DMS153 (cell line): ENCODE data around the gene ITPR1.
A peak's percentile ranks its signal among the peaks of the same experiment; 100 is the strongest.

Experiments
- DNase-seq: peaks from one replicate; lab custom pipeline; 2025; lab: John Stamatoyannopoulos, UW

Gene ITPR1

DNA sequence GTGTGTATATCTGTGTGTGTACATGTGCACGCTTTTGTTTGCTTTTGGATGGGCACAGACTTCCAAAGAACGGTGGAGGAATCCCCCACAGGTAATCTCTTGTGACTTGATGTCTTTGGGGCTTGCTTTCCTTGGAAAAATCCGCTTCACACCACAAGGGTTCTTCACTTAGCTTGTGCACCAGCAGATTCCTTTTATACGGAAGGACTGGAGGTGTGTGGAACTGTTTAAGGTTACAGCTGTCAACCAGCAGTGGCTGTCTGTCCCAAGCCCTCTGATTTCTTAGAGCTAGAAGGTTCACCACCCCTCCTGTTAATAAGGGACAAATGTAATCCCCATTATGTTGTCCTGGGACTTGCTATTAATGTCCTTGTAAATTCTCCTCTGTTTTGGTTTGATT, 193.5 kb downstream of the ITPR1 start:
- DNase-seq, result no peak

DNA sequence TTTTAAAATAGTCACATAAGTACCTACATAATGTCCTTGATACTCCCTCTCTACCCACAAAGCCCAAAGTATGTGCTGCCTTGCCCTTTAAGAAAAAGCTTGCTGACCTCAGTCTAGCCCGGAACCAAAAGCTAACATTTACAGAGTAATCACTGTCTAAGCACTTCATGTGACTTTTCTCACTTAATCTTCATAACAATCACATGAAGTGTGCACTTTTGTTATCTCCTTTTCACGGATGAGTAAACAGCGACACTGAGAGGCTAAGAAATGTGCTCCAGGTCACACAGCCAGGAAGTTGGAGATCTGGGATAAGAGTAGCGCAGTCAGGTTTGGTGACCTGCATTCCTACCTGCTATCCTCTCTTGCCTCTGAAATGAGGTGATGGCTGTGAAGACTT, 194.0 kb downstream of the ITPR1 start:
- DNase-seq, result no peak

DNA sequence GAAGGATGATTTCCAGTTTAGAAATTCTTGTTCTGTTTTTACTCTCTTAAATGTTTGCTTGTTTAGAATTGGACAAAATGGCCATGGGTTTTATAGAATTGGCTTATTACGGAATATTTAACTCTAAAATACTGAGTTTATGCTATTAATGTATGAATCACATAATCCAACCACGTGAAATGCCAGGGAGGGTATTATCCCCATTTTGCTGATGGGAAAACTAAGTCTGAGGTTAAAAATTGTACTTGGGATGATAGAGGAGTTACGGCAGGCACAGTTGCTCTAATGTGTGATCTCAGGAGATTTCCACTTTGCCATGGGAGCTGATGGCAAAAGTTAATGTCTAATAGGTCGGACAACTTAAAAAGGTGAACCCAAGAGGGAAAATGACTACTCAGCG, 194.4 kb downstream of the ITPR1 start:
- DNase-seq, result no peak

DNA sequence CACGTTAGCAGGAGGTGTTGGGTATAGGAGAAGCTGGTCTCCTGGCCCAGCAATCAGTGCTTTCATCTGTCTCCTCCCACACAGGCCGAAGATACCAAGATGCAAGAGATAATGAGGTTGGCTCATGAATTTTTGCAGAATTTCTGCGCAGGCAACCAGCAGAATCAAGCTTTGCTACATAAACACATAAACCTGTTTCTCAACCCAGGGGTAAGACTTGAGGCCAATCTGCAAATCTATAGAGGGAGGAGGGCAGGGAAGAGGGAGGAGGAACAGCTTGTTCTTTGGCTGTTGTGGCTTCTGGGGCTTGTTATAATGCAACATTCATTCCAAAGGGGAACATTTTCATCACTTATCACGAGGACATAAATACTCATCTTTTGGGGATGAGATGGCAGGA, 195.3 kb downstream of the ITPR1 start:
- no peak for DNase-seq

DNA sequence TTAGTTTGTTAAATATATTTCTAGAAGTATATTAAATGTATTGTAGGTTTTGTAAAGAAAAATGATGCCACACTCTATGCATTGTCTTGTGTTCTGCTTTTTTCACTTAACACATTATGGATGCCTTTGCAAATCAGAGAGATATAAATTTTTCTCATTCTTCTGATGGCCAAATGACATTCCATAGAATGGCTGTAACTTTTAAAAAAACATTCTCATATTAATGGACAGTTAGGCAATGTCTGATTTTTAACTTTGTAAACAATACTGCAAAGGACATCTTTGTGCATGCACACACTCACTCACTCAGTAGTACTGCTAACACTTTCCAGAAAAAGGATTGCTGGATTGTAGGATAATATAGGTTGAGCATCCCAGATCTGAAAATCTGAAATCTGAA, 195.9 kb downstream of the ITPR1 start:
- DNase-seq, result no peak

DNA sequence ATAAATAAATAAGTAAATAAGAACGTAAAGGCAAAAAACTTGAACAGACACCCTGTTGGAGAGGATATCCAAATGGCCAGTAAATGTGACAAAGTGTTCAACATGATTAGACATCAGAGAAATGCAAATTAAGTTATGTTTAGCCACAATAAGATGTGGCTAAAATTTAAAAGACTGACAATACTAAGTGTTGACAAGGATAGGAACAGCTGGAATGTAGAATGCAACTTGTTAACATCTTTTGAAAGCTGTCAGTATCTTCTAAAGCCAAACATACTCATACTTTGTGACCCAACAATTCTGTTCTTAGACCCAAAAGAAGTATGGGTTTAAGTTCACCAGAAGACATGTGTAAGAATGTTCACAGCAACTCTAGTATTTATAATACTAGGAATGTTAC, 197.1 kb downstream of the ITPR1 start:
- no peak for DNase-seq

DNA sequence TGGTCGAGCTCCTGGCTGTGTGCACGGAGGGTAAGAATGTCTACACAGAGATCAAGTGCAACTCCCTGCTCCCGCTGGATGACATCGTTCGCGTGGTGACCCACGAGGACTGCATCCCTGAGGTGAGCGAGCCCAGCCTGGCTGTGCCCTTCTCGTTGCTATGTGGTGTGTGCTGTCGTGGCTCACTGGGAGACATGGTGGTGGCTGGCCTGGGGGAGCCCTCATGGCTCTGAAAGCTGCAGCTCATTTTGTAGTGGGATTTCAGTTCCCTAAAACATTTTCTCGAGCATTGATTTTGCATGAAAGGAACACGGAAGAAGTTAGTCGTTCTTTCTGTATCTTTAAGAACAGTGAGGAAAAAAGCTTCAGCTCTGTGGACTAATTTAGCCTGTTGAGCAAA, 200.5 kb downstream of the ITPR1 start:
- no peak for DNase-seq

DNA sequence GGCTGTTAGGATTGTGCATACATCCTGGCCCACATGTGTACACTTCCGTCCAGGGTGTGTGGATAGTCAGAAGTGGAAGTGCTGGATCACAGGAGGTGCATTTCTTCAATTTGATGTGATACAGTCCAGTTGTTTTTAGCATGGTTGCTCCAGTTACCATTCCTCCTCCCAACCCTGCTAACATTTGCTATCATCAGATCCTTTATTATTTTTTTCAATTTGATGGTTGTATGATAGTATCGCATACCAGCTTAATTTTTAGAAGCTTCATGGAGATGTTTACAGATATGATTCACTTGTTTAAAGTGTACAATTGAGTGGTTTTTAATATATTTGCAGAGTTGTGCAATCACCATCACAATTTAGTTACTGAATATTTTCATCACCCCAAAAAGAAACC, 202.7 kb downstream of the ITPR1 start:
- DNase-seq, result no peak

DNA sequence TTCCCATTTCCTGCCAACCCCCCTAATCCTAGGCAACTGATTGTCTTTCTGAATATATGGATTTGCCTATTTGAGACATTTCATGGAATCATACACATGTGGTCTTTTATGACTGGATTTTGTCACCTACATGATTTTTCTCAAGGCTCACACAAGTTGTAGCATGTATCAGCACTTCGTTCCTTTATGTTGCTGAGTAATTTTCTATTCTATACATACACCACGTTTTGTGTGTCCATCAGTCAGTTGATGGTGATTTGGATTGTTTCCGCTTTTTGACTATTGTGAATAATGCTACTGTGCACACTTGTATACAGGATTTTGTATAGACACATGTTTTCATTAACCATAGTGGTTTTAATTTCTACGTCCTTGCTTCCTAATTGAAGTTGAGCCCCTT, 203.1 kb downstream of the ITPR1 start:
- no peak for DNase-seq

DNA sequence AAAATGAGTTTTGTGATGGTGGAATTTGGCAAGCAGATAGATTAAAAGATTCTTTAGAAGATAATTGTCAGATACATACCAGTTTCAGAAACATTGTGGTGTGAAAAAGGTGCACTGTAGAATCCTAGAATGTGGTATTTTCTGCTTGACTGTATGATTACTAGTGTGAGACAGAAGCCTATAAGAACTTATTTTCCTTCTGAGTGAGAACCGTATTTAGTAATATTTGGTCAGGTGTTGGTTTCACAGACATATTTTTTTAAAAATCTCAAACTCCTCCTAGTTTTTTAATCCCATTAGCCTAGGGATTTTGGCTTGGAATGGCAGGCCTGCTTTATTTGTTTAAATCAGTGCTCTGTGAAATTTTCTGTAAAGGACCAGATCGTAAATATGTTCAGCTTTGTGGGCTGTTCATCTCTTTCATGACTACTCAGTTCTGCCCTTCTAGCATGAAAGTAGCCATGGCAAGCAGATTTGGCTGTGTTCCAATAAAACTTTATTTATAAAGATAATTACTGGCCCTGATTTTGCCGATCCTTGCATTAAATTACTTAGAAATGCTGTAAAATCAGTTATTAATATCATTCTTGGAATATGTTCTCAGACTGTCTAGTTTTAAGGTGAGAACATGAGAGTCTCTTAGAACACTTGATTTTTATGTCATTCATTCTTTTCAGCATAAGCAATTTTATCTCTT, 205.1 kb downstream of the ITPR1 start:
- no peak for DNase-seq

DNA sequence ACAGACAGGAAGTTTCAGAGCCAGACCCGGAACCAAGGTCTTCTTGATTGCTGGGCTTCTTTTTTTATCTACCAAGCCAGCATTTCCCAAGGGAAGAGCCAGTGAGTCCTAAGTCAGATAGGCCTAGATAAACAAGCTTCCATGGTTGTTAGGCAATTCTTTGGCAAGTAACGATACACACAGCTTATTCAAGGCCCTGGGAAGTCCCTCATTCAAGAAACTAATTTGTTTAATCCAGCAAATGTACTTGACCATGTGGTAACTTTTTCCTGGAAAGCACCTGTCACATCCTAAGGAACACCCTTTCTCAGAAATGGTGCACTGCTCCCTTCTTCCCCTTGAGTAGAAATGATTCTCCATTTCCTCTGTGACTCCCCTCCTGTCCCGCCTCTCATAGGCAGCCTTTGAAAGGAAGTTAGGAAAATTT, 209.9 kb downstream of the ITPR1 start:
- no peak for DNase-seq

DNA sequence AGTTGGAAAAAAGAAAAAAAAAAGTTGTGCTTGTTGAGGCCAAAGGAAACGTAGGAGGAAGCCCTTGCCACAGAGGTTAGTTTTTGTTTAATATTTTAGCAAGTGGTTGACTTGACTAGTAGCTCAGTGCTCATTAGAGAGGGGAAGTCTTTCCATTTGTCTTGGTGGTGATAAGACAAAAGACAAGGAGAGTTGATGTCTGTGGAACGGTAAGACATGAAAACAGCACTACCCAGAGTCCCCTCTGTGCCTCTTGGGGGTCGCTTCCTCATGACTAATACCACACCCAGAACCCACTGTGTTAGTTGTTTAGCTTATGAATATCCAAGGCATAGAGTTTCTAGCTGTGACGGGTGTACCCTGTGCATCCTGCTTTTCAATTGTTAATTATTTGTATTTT, 211.4 kb downstream of the ITPR1 start:
- DNase-seq, result no peak

DNA sequence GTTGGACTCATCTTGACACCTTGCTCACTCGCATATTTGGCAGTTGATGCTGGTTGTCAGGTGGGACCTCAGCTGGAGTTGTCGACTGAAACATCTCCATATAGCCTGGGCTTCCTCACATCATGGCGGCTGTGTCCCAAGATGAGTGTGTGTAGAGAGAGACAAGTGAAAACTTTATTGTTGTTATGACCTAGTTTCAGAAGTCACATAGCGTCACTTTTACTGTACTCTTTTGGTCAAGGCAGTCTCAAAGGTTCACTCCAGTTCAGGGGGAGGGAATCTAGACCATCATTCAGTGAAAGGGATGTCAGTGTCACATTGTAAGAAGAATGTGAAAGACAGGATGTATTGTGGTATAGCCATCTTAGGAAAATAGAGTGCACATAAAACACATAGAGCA, 214.2 kb downstream of the ITPR1 start:
- DNase-seq, result no peak

DNA sequence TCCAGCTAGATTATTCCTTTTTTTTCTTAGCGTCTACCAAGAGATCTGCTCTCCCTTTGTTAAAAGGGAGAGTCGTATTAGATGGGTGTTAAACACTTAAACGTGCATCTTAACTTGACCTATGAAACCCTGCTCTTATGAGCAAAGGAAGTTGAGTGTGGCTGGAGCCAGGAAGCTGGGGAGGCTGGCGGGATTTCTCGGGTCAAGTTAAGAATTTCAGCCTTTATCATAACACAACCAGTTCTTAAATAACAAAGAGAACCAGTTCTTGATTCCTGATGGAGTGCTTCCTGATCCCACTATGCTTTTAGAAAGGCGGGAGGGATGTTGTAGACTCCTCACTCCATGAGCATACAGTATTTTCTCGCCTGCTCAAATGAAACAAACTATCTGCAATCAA, 215.1 kb downstream of the ITPR1 start:
- DNase-seq, result no peak

DNA sequence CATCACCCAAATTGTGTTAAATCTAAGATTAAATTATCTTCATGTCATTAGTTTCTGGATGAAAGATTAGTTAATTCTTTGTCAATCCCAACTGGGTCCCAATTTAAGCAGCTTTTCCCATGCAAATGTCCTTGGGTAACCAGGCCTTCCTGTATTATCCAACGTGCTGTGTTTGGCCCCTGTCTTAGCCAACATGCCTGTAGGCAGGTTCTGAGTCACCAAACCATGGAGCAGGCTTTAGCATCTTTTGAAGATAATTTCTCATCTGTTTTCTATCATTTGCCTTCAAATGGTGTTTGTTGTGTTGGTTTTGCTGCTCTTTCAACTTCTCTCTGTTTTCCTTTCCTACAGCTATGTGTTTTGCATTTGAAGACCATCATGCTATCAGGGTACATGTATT, 216.2 kb downstream of the ITPR1 start:
- DNase-seq, result no peak

DNA sequence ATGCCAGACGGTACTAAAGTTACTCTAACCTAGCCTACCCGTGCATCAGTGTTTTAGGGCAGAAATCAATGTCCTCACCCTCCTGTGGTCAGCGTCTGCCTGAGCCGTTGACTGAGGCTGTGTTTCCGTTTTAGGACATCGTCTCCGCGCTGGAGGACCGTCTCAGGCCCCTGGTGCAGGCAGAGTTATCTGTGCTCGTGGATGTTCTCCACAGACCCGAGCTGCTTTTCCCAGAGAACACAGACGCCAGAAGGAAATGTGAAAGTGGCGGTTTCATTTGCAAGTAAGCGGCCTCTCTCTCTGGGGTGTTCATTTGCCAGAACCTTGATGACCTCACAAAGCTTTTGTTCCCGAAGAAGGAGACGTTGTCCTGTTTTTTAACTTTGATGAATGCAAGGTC, 217.0 kb downstream of the ITPR1 start:
- no peak for DNase-seq

DNA sequence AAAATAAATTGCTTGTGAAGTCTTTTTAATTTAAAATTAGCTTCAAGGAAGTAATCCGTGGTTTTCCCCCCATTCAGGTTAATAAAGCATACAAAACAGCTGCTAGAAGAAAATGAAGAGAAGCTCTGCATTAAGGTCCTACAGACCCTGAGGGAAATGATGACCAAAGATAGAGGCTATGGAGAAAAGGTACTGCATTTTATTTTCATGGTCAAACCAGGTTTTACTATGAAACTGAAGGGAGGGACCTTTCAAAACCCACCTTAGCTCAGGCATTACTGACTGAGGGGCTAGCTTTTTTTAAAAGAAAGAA, 218.5 kb downstream of the ITPR1 start:
- DNase-seq, result no peak

DNA sequence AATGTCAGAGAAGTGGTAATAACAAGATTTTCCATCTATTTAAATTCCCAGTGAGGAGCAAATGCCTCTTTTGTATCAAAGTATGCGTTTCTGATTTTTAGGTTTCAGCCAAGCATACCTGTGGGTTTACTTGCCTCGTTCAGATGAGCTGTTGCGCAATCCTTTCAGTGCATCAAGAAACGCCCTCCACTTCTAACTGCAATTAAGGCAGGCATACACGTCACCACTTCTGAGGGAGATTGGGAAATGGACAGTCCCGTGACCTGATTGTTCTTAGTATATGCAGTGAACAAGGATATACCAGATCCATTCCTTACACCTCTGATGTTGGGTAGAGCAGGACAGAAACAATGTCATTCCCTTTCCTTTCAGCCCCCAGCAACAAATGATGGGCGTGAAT, 219.0 kb downstream of the ITPR1 start:
- DNase-seq, result peak; percentile 64

DNA sequence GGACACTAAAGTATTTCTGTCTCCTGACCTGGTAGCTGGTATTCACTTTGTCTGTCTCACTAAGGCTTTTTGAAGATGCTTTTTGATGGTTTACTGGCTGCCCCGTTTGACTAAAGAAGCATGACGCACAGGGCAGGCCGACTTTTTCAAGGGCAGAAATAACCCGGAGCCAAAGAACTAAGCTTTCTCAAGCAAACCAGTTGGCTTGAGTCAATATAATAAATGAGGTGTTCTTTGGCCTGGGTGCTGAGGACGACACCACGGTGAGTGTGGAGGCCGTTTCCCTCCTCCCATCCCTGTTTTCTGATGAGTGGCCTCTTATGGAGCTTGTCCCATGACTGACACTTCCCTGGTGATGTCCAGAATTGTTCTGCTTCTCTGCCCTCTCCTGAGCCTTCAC, 220.9 kb downstream of the ITPR1 start:
- no peak for DNase-seq

DNA sequence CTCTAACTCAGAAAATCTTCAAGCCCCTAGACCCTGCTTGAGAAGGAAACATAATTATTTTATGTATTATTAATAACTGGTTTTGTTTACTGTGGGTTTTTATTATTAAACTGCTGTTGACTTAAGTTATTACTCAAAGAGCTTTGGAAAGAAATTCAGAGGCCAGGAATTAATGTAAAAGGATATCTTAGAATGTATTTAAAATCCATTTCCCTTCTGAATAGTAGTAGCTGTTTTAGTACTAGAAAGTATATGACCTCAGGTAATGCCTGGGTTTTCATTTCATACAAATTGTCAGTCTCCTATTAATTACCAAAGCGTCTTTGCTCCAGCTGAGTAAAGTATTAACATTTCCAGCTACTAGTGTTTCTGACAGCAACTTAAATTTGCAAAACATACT, 223.1 kb downstream of the ITPR1 start:
- no peak for DNase-seq

DNA sequence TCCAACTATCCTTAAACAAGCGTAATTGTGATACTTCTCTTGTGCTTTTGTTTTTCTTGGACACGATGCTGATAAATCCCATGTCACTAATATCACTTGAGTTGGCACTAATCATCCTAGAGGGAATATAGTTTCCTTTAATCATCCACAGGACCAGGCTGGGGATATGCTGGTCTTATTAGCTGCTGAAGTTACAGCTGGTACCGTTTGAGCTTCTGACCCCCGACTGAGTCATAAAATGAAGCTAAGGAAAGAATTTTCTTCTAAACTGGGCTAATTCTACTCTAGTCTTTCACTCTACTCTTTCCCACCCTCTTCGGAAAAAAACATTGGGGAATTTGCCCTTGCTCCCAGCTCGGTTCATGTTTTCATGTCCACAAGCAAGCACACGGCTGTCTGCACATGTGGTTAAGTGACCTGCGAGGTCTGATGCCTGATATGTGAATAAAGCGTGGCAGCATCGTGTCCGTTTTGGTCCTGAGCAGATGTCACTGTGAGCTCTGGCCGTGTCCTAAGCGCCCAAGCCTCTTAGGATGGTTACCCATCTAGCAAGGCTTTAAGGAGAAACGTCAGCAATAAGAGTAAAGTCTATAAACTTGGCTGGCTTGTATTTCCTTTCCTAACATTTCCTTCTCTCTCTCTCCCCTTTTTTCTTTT, 223.7 kb downstream of the ITPR1 start:
- DNase-seq, result no peak

DNA sequence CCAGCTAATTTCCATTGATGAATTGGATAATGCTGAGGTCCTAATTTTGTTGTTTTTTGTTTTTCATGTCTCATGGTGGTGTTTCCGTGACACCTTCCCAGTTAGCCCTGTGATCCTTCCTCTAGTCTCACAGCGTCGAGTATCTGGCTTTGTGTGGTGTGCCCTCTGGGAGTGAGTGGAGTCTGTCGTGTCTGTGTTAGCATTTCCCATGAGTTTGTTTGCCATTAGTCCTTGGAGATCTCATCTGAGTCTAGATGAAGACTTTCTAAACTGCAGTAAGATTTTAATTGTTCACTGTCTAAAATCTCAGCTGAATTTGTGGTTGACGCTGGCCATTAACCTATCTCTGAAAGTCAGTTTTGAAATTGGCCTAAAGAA, 224.2 kb downstream of the ITPR1 start:
- no peak for DNase-seq

DNA sequence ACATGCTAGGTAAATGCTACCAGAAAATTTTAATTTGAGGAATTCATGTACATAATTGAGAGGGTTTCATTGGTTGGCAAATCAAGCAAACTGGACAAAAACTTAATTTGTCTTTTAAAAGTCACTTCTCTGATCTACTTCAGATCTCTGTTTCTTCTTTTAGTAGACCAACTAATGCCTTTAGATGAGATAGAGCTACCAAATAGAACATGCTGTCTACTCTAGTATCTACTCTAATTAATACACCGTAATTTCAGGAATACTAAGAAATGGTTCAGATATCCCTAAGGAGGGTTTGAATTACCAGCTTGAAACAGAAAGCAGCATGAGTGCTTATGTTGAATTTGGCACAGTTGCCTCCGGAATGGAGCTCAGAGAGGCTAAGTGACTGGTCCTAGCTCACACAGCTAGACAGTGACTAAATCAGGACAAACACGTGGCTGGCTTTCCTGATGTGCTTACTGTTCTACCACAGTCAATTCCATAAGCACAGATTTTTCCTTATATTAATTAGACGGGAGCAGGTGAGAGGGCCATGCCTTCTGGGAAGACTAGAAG, 225.1 kb downstream of the ITPR1 start:
- no peak for DNase-seq

DNA sequence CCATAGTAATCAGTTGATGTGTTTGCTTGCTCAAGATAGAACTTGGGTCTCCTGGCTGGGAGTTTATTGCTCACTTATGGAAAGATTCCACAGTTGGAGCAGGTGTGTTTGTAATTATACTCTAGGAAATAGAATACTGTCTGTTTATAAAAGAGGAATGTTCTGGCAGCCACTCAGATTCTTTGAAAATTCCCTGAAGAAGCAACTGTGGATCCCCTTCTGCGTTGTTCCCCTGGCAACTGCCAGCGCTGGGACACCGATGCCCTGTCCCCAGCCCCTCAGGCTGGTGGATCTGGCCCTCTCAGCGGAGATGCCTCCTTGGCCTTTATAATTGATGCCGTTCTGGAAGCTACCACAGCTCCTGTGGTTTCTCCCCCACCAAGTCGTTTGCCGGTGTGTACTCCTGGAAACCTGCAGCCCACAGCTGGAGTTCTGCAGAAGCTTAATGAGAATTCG, 225.9 kb downstream of the ITPR1 start:
- no peak for DNase-seq
